Gastroesophageal sphincter (tissue), 3 donors: ENCODE results near the gene NR3C1.

Experiments
- POLR2A ChIP-seq, 2 donors: fragments of 450-650 bp; IDR thresholded peaks; one replicate each; pipeline ENCODE4 v1.6.1; 2017; ENCODE audit warnings: antibody characterized with exemption in 2 of 2, mild to moderate bottlenecking in 2 of 2, moderate library complexity in 1 of 2
- POLR2AphosphoS5 ChIP-seq: sonication (generic); formaldehyde crosslinking; IDR thresholded peaks from one replicate; pipeline ENCODE4 v1.6.1; 2017; ENCODE audit warnings: antibody characterized with exemption
- TF ChIP-seq, protein P1 (sequence below), 4 experiments: fragments of 200-600 bp in 2 of 4; fragments of 450-650 bp in 2 of 4; sonication (generic) in 1 of 4; IDR thresholded peaks; one replicate each; pipeline ENCODE4 v1.5.1; 2017 to 2019; ENCODE audit warnings: antibody characterized with exemption in 4 of 4, mild to moderate bottlenecking in 2 of 4, moderate library complexity in 2 of 4

DNA sequence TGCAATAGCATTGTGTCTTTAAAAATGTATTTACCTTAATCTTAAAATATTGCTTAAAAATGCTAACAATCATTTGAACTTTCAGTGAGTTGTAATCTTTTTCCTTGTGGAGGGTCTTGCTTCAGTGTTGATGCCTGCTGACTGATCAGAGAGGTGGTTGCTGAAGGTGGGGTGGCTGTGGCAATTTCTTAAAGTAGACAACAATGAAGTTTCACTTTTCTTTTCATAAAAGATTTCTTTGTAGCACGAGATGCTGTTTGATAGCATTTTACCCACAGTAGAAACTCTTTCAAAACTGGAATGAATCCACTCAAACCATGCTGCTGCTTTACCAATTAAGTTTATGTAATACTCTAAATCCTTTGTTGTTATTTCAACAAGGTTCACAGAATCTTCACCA lies 50.8 kb downstream of the NR3C1 start:
- TF ChIP-seq POLR2A (IDR thresholded peaks at IDR 0.05) (no peak), POLR2AphosphoS5 (no peak)
- TF ChIP-seq, protein P1, sequence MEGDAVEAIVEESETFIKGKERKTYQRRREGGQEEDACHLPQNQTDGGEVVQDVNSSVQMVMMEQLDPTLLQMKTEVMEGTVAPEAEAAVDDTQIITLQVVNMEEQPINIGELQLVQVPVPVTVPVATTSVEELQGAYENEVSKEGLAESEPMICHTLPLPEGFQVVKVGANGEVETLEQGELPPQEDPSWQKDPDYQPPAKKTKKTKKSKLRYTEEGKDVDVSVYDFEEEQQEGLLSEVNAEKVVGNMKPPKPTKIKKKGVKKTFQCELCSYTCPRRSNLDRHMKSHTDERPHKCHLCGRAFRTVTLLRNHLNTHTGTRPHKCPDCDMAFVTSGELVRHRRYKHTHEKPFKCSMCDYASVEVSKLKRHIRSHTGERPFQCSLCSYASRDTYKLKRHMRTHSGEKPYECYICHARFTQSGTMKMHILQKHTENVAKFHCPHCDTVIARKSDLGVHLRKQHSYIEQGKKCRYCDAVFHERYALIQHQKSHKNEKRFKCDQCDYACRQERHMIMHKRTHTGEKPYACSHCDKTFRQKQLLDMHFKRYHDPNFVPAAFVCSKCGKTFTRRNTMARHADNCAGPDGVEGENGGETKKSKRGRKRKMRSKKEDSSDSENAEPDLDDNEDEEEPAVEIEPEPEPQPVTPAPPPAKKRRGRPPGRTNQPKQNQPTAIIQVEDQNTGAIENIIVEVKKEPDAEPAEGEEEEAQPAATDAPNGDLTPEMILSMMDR (IDR thresholded peaks at IDR 0.05) = no peak
